ENCODE results near the gene LPIN2. TPM values are rescaled to one million over a fixed set of nuclear protein-coding genes. Genes with fewer than 3 reads are reported as not detected.
A peak's percentile ranks its signal among the peaks of the same experiment; 100 is the strongest.

The LPIN2 gene
- total and polyA plus RNA-seq, 7 donors = 1.5 to 5.2 (median 4.4) TPM

DNA sequence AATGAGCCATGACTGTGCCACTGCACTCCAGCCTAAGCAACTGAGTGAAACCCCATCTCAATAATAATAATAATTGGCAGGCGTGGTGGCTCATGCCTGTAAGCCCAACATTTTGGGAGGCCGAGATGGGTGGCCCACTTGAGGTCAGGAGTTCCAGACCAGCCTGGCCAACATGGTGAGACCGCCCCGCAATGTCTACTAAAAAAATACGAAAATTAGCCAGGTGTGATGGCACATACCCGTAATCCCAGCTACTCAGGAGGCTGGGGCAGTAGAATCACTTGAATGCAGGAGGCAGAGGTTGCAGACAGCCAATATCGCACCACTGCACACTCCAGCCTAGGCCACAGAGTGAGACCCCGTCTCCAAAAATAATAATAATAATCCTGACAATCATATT lies 27.9 kb upstream of the LPIN2 start:
- no peak for ATAC-seq
- WGBS, 3 donors = 92 to 97% (median 95%) methylated on average over 8 of the region's 8 CpGs

DNA sequence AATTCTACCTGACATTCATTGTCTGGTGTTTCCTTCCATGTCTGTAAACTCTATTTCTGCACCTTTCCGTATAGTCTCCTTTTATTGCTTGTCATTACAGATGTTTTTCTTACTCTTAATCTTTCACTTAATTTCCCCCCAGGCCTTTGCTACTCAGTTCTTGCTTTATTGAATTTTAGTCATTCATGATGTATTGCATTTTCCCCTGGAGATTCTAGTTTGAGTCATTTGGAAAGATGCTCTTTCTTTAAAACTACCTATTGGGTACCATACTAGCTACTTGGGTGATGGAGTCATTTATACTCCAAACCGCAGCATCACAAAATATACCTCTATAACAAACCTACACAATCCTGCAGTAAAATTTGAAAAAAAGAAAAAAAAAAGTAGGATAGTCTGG lies 27.2 kb upstream of the LPIN2 start:
- ATAC-seq (no peak), DNase-seq (no peak)
- intact Hi-C loops (cut with DNase I) = no loop called here
- no peaks in the 10 kb centered on the region for H3K4me1 ChIP-seq
- no peaks in the 10 kb centered on the region for H3K27me3 ChIP-seq (ENCODE audit: insufficient read depth in 3 of 3, low read length in 2 of 3)
- H3K27ac ChIP-seq = no peak overlapping the region
- TF ChIP-seq, protein P1, sequence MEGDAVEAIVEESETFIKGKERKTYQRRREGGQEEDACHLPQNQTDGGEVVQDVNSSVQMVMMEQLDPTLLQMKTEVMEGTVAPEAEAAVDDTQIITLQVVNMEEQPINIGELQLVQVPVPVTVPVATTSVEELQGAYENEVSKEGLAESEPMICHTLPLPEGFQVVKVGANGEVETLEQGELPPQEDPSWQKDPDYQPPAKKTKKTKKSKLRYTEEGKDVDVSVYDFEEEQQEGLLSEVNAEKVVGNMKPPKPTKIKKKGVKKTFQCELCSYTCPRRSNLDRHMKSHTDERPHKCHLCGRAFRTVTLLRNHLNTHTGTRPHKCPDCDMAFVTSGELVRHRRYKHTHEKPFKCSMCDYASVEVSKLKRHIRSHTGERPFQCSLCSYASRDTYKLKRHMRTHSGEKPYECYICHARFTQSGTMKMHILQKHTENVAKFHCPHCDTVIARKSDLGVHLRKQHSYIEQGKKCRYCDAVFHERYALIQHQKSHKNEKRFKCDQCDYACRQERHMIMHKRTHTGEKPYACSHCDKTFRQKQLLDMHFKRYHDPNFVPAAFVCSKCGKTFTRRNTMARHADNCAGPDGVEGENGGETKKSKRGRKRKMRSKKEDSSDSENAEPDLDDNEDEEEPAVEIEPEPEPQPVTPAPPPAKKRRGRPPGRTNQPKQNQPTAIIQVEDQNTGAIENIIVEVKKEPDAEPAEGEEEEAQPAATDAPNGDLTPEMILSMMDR (IDR thresholded peaks at IDR 0.05) = no peak
- no peaks in the 10 kb centered on the region for H3K36me3 ChIP-seq (ENCODE audit: insufficient read depth in 1 of 2, low read depth in 1 of 2)
- WGBS, 3 donors = 85 to 90% (median 89%) methylated on average over 2 of the region's 2 CpGs
- no peaks in the 10 kb centered on the region for H3K9me3 ChIP-seq
- H3K4me3 ChIP-seq = no peak overlapping the region

More for the DNA sequence above, 27.9 kb upstream of the LPIN2 start:
- TF ChIP-seq, protein P1 (IDR thresholded peaks at IDR 0.05) = no peak
- Histone ChIP-seq H3K9me3 (no peaks in the 10 kb centered on the region), H3K4me1 (no peaks in the 10 kb centered on the region), H3K36me3 (ENCODE audit: insufficient read depth in 1 of 2, low read depth in 1 of 2) (no peaks in the 10 kb centered on the region), H3K27ac (no peak overlapping the region), H3K4me3 (no peak overlapping the region), H3K27me3 (ENCODE audit: insufficient read depth in 3 of 3, low read length in 2 of 3) (no peaks in the 10 kb centered on the region)
- intact Hi-C loops (cut with DNase I) = no loop called here
- no peak for DNase-seq

DNA sequence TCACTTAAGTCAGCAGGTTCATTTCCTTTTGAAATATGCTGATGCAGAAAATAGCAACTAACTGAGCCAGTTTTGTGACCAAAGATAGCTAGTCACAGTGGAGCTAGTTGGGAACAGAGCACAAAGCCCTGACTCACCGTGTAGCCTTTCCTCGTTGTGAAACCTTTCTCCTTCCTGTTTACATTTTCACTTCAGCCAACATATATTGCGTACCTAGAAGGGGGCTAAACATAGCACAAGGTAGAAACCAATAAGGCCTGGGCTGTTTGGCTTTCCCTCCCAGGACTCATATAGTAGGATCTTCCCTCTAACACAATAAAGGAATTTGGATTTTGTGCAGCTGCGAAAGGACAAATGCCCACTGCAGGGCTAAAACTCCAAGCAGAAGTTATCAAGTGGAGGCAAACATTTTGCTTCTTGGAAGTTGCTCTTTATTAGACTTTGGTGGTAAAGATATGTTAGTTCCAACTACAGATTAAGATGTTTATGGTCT lies 24.5 kb upstream of the LPIN2 start:
- intact Hi-C loops (cut with DNase I) = no loop called here
- Histone ChIP-seq H3K9me3 (no peaks in the 10 kb centered on the region), H3K4me1 (no peaks in the 10 kb centered on the region), H3K27me3 (ENCODE audit: insufficient read depth in 3 of 3, low read length in 2 of 3) (no peaks in the 10 kb centered on the region), H3K27ac (no peak overlapping the region), H3K4me3 (no peak overlapping the region), H3K36me3 (ENCODE audit: insufficient read depth in 1 of 2, low read depth in 1 of 2) (no peaks in the 10 kb centered on the region)
- WGBS, 3 donors = 45 to 54% (median 47%) methylated on average over 4 of the region's 4 CpGs
- DNase-seq = no peak
- TF ChIP-seq, protein P1 (IDR thresholded peaks at IDR 0.05) = no peak
- ATAC-seq = peak; percentile 57 to 85 (median 72)

DNA sequence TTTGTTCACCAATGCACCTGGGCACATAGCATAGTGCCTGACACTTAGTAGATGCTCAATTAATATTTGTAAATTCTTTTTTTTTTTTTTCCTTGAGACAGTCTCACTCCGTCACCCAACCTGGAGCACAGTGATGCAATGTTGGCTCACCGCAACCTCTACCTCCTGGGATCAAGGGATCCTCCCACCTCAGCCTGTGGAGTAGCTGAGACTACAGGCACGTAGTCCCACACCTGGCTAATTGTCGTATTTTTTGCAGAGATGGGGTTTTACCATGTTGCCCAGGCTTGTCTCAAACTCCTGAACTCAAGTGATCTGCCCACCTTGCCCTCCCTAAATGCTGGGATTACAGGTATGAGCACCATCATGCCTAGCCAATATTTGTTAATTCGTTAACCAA lies 23.2 kb upstream of the LPIN2 start:
- no peak for ATAC-seq
- intact Hi-C loops (cut with DNase I) = no loop called here
- H3K4me3 ChIP-seq = no peak overlapping the region
- no peaks in the 10 kb centered on the region for H3K9me3 ChIP-seq
- DNase-seq = no peak
- no peaks in the 10 kb centered on the region for H3K27me3 ChIP-seq (ENCODE audit: insufficient read depth in 3 of 3, low read length in 2 of 3)
- TF ChIP-seq, protein P1 (IDR thresholded peaks at IDR 0.05) = no peak
- no peak overlapping the region for H3K27ac ChIP-seq
- 90 to 94% (median 93%) methylated on average over 5 of the region's 5 CpGs for WGBS, 3 donors
- no peaks in the 10 kb centered on the region for H3K4me1 ChIP-seq
- no peaks in the 10 kb centered on the region for H3K36me3 ChIP-seq (ENCODE audit: insufficient read depth in 1 of 2, low read depth in 1 of 2)

DNA sequence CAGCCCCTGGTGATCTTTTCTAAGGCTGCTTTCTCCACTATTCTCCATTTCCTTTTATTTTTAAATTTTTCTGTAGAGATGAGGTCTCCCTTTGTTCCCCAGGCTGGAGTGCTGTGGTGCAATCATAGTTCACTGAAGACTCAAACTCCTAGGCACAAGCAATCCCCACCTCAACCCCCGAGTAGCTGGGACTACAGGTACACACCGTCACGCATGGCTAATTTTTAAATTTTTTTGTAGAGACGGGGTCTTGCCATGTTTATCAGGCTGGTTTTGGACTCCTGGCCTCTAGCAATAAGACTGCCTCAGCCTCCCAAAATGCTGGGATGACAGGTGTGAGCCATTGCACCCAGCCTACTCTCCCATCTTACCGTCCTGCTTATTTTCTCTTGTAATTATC lies 22.7 kb upstream of the LPIN2 start:
- no peaks in the 10 kb centered on the region for H3K4me1 ChIP-seq
- TF ChIP-seq, protein P1 (IDR thresholded peaks at IDR 0.05) = no peak
- no peak for ATAC-seq
- WGBS, 3 donors = 79 to 90% (median 85%) methylated on average over 5 of the region's 5 CpGs
- no peak overlapping the region for H3K27ac ChIP-seq
- H3K4me3 ChIP-seq = no peak overlapping the region
- no peaks in the 10 kb centered on the region for H3K9me3 ChIP-seq
- no peaks in the 10 kb centered on the region for H3K36me3 ChIP-seq (ENCODE audit: insufficient read depth in 1 of 2, low read depth in 1 of 2)
- intact Hi-C loops (cut with DNase I) = no loop called here
- DNase-seq = no peak
- no peaks in the 10 kb centered on the region for H3K27me3 ChIP-seq (ENCODE audit: insufficient read depth in 3 of 3, low read length in 2 of 3)
